EL (cell line): ENCODE results near the gene NGLY1.
A peak's percentile ranks its signal among the peaks of the same experiment; 100 is the strongest.

ENCODE experiments used
- DNase-seq: peaks from one replicate; pipeline ENCODE4 v3.0.0-alpha.2; 2016

NGLY1 gene

GRCh38 chr3:25782938-25783660 lies at the start of gene NGLY1:
TSS of gene NGLY1 (minus strand) at chr3:25783443. CDS start at chr3:25783390, 53 bp downstream.
- peak; percentile 82 for DNase-seq

GRCh38 chr3:25831578-25831977 lies 48.3 kb upstream of the NGLY1 start:
- DNase-seq: peak; percentile 46

- no peak for DNase-seq
These were observed 47.4 kb upstream of the NGLY1 start for GRCh38 chr3:25830373-25831280.

GRCh38 chr3:25826510-25826909 lies 43.3 kb upstream of the NGLY1 start:
- no peak for DNase-seq

GRCh38 chr3:25823314-25823713 lies 40.1 kb upstream of the NGLY1 start:
- no peak for DNase-seq

GRCh38 chr3:25821746-25822573 lies 38.7 kb upstream of the NGLY1 start:
- no peak for DNase-seq

- DNase-seq: no peak
These were observed 37.7 kb upstream of the NGLY1 start for GRCh38 chr3:25820816-25821486.

- peak; percentile 97 for DNase-seq
These were observed 37.1 kb upstream of the NGLY1 start for GRCh38 chr3:25820366-25820765.

- DNase-seq: no peak
These were observed 35.1 kb upstream of the NGLY1 start for GRCh38 chr3:25818335-25818734.

GRCh38 chr3:25817638-25818037 lies 34.4 kb upstream of the NGLY1 start:
- DNase-seq: no peak

- no peak for DNase-seq
These were observed 33.9 kb upstream of the NGLY1 start for GRCh38 chr3:25817107-25817506.

- no peak for DNase-seq
These were observed 29.4 kb upstream of the NGLY1 start for GRCh38 chr3:25812644-25813043.

GRCh38 chr3:25804676-25805075 lies 21.4 kb upstream of the NGLY1 start:
- no peak for DNase-seq

- DNase-seq: no peak
These were observed 20.6 kb upstream of the NGLY1 start for GRCh38 chr3:25803833-25804232.

- DNase-seq: no peak
These were observed 18.5 kb upstream of the NGLY1 start for GRCh38 chr3:25801786-25802185.

- DNase-seq: peak; percentile 94
These were observed 6.6 kb upstream of the NGLY1 start, which contains the start of gene OXSM for GRCh38 chr3:25789596-25790556. TSS of gene OXSM (plus strand) at chr3:25790090. CDS start at chr3:25791021, 931 bp downstream.

GRCh38 chr3:25789209-25789595 lies 6.0 kb upstream of the NGLY1 start:
- no peak for DNase-seq

GRCh38 chr3:25787689-25788088 lies 4.4 kb upstream of the NGLY1 start:
- DNase-seq: no peak

GRCh38 chr3:25785826-25786225 lies 2.6 kb upstream of the NGLY1 start:
- no peak for DNase-seq

- DNase-seq: no peak
These were observed 1.7 kb upstream of the NGLY1 start for GRCh38 chr3:25784971-25785370.
